ENCODE results near the gene SEMA4D. TPM values are rescaled to one million over a fixed set of nuclear protein-coding genes. Genes with fewer than 3 reads are reported as not detected.

Gene SEMA4D
- total RNA-seq, 1 donor from 2014 or later, result 55.4 TPM

DNA sequence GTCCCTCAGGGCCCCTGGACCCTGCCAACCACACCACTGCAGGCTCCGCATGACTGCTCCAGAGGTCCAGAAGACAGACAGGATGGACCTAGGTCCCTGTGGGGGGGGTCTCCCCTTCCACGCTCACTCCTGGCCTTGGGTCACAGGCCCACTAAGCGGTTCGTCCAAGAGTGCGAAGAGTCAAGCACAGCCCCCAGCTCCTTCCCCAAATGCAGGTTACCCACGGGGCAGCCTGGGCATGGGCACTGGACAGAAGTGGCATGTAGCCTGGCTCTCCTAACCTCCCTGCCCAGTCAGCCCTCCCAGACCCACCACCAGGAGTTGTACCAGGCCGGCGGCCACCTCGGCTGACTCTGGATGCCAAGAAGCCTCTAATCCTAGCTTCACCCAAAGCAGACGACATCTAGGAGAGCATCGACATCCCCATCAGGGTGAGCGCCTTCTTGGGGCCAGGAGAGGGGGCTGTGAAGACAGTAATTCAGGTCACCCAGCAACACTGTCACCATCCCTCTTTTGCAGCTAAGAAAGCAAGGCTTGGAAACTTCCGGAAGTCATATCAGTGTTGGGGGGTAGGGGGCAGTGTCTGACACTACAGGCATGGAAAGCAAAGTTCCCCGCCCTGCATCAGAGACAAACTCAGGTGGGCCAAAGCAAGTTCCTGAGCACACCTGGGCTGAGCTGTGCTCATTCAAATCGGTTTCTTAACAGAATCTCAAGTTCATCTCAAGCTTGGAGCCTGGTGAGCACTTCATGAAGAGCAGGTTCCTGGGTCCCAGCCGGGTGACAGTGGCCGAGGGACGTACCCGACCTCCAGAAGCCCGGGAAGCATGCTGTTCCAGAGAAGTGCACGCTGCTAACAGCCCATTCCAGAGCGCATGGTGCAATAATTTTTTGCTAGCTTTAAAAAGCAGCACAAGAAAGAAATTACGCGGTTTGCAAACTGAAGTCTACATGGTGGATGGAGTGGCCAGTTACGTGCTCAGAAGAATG lies 68.7 kb downstream of the SEMA4D start:
- no peak for DNase-seq (ENCODE audit: low read depth)

DNA sequence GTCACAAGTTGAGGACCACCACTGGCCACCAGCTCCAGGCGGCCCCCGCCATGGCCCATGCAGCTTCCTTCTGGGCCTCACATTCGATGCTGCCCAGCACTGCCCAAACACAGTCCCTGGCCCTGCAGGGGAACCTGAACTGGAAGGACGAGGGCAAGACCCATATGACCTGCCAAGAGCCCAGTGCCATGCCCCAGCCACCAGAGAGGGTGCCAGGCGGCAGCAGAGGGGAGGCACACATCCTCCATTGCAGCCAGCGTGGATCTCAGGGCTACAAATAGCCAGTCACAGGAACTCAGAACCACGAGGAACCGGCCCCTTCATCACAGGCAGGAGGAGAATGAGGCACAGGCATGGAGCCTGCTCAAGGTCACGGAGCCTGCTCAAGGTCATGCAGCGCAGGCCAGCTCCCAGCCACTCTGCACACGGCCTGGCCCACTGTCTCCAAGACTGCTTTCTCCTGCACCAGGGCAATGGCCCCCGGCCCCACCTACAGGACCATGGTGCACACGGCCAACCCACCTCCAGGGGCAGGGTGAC lies 69.6 kb downstream of the SEMA4D start:
- DNase-seq (ENCODE audit: low read depth), result no peak

GRCh38 chr9:89427621-89428221 lies 70.2 kb downstream of the SEMA4D start:
- DNase-seq (ENCODE audit: low read depth), result no peak

DNA sequence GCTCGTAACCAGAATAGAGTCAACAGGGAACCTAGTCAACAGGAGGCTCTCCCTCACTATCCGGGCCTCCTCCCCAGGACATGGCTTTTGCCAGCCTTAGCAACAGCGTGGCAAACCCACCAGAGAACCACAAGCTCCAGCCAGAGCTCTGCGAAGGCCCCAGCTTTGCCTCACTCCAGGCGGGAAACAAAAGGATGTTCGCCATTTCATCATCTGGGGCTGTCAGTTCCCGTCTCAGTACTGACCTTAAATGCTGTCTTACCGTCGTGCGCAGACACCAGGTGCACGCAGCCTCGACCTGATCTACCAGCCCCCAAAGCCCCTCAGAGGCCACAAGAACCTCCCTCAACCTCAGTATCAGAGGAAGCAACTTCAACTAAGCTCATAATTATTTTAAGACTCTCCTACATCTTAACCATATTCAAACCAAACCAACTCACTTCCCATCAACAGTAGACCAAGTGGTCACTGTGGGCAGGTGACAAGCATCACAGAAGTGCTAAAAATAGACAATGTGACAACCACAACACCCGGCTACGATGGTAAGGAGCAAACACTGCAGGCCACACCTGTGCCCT lies 71.4 kb downstream of the SEMA4D start:
- DNase-seq (ENCODE audit: low read depth), result no peak

- DNase-seq (ENCODE audit: low read depth), result no peak
Measured at GRCh38 chr9:89425921-89426383, 72.0 kb downstream of the SEMA4D start.

GRCh38 chr9:89425024-89425805 lies 72.7 kb downstream of the SEMA4D start:
- no peak for DNase-seq (ENCODE audit: low read depth)

DNA sequence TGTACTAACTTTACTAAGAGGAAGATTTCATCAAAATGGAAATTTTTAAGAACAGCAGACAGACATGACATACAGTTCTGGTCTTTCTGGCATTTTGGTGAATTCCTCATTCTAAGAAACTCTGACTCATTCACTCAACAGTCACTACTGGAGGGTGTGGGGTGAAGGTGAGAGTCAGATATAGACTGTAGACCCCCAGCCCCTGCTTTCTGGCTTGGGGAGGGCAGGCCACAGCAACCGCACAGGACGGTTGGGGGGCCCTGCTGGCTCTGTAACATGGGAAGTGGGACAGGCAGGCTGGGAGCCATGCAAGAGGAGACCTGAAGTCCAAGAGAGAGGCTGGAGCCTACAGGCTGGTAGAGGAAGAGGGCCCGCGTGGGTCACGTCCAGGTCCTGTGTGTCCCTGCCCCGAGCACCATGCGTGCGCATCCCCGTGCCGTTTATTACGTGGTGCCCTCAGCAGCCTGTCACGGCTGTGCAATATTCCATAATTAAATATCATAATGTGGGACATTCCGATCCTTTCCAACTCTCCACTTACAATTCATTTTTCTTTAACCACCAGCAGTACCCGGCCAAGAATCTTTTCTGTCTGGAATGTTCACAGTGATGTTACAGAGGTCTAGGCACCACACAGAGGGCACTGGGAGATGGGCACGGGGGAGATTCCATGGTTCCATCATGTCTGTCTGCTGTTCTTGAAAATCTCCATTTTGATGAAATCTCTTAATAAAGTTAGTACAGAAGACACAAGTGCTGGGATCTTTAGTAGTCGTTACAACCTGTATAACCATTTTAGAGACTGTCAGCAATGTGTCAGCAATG lies 75.5 kb downstream of the SEMA4D start:
- DNase-seq (ENCODE audit: low read depth), result peak; percentile 86

DNA sequence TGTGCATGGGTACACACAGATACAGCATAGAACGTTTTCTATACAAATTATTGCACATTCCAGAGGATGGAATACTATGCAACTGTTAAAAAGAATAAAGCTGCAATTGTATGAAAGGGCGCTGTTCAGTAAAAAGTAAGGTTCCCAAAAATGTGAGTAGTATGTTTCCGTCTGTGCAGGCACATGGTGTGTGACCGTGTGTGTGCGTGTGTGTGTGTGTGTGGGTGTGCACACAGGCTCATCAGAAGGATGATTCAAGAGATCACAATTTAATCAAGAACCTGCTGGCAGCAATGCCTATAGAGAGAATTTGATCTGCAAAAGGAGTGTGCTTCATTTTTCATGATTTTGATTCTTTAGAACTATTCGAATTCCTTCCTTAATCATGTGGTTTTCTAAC lies 76.3 kb downstream of the SEMA4D start:
- no peak for DNase-seq (ENCODE audit: low read depth)

DNA sequence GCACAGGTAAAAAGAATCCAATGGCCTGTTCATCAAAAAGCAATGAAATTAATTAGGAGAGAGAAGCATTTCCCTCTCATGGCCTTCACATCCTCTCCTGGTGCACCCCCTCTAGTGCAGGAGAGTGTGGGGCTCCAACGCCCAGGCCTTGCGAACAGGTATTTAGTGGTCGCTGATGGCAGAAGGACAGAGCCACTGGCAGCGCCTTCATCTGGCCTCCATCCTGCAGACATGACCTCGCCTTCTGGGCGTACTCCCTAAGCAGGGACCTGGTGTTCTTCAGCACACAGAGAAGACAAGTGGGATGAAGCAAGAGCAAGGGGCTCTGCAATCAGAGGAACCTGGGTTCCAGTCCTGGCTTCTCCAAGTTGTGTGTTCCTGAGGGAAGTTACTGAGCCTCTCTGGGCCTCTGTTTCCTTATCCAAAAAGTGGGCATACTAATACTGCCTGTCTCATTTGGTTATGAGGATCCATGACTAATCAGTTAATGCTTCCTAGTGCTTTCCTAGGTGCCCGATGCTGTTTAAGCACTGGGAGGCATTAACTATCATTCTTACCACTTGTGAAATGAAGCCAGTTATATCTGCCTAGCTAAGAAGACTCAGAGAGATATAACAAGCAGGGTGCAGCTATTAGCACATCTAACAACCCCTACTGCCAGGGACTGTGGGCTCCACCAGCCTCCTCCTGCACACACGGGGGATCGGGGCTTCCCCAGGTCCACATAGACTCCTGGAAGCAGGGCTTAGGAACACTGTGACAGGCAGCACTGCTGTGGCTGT lies 77.3 kb downstream of the SEMA4D start:
- DNase-seq (ENCODE audit: low read depth), result no peak

GRCh38 chr9:89419978-89420394 lies 77.9 kb downstream of the SEMA4D start:
- DNase-seq (ENCODE audit: low read depth), result no peak

- DNase-seq (ENCODE audit: low read depth), result no peak
Measured at GRCh38 chr9:89418882-89419640, 78.9 kb downstream of the SEMA4D start.

- no peak for DNase-seq (ENCODE audit: low read depth)
Measured at GRCh38 chr9:89418474-89418845, 79.5 kb downstream of the SEMA4D start.

GRCh38 chr9:89417832-89418473 lies 80.0 kb downstream of the SEMA4D start:
- DNase-seq (ENCODE audit: low read depth), result no peak

DNA sequence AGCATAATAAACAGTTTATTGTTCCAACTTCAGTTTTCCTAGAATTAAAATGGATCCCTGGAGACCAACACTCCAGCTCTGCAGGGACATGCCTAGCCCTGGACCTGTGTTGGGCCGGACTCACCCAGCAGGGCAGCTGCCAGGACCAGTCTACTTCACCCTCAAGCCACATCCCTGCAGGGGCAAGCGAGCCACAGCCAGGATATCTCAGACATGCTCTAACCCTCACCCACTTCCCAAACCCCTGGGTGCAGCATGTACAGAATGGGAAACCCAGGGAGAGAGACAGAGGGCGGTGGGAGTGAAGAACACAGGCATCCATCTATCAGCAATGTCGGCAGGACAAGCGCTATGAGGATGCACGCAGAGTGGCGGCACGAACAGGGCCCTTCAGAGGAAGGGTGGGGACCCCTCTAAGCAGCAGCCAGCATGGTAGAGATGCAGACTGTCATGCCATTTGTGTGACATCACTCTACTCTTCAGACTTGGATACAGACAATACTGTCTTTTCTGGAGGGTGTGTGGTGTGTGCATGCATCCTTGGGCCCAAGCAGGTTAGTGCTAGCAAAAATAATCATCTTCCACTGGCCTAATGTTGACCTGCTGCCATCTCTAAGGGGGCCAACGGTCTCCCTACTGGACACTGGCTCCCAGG lies 83.1 kb downstream of the SEMA4D start:
- DNase-seq (ENCODE audit: low read depth), result no peak

- DNase-seq (ENCODE audit: low read depth), result no peak
Measured at GRCh38 chr9:89413963-89414638, 83.8 kb downstream of the SEMA4D start.

- DNase-seq (ENCODE audit: low read depth), result no peak
Measured at GRCh38 chr9:89412951-89413350, 85.0 kb downstream of the SEMA4D start.

DNA sequence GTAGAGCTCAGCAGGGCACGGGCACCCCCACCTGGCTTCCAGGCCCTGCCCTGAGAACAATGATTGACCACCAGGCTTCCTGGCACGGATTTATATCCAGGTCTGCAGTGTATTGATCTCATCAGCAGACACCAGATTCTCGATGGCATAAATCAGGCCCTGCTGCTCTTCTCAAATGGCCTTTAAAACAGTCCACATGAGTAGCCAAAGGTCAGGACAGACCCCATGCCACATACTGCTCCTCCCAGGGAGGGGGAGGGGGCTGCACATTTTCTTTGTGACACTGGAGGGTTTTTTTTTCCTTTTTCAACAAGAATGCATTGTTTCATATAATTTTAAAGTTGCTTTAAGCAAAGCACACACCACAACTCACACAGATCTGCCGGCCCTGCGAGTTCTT lies 85.4 kb downstream of the SEMA4D start:
- no peak for DNase-seq (ENCODE audit: low read depth)

DNA sequence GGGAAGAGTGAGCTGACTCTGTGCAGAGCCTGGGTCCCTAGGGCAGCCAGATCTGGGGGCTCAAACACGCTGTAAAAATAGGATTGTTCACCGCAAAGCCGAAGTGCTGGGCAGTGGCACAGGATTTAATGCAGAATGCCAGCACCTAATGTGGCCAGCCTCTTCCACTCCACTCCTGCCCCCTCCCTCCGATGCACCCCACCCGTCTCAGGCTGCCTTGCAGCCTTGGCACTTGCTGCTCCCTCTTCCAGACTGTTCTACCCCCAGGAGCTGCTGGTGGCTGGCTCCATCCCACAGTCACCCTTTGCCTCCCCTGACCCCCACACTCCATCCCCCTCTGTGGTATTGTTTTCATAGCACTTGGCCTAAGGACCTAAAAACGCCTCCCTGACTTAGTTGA lies 86.2 kb downstream of the SEMA4D start:
- DNase-seq (ENCODE audit: low read depth), result no peak

Data from renal cortical epithelial cell (primary cell).